Fibroblast of skin of right quadriceps (primary cell): ENCODE data around the gene TOX2.
A peak's percentile ranks its signal among the peaks of the same experiment; 100 is the strongest.

Source experiments
- DNase-seq: peaks from one replicate; pipeline ENCODE4 v3.0.0-alpha.2; 2013

Gene TOX2

GRCh38 chr20:43914311-43915210 lies at the start of gene TOX2:
Gene TOX2, plus strand, starts transcription at chr20:43914852. Its CDS starts 40 bp downstream, at chr20:43914892.
- peak; percentile 57 for DNase-seq

GRCh38 chr20:43868091-43868490 lies 46.6 kb upstream of the TOX2 start:
- no peak for DNase-seq

- peak; percentile 20 for DNase-seq
These were observed 44.2 kb upstream of the TOX2 start for GRCh38 chr20:43870484-43870883.

GRCh38 chr20:43878776-43879175 lies 35.9 kb upstream of the TOX2 start:
- DNase-seq: no peak

- DNase-seq: no peak
These were observed 20.7 kb upstream of the TOX2 start for GRCh38 chr20:43893930-43894329.

- no peak for DNase-seq
These were observed 20.2 kb upstream of the TOX2 start for GRCh38 chr20:43894491-43894890.

- peak; percentile 83 for DNase-seq
These were observed 19.4 kb upstream of the TOX2 start for GRCh38 chr20:43895235-43895634.

GRCh38 chr20:43899274-43900120 lies 15.2 kb upstream of the TOX2 start:
- DNase-seq: no peak

GRCh38 chr20:43900121-43900466 lies 14.6 kb upstream of the TOX2 start:
- DNase-seq: no peak

- no peak for DNase-seq
These were observed 14.2 kb upstream of the TOX2 start for GRCh38 chr20:43900496-43900895.

GRCh38 chr20:43901296-43901695 lies 13.4 kb upstream of the TOX2 start:
- DNase-seq: no peak

GRCh38 chr20:43903953-43904826 lies 10.5 kb upstream of the TOX2 start:
- no peak for DNase-seq

- DNase-seq: no peak
These were observed 9.8 kb upstream of the TOX2 start for GRCh38 chr20:43904827-43905177.

GRCh38 chr20:43906505-43907034 lies 8.1 kb upstream of the TOX2 start:
- DNase-seq: no peak

GRCh38 chr20:43909211-43909610 lies 5.4 kb upstream of the TOX2 start:
- no peak for DNase-seq

- DNase-seq: no peak
These were observed 4.9 kb upstream of the TOX2 start for GRCh38 chr20:43909720-43910119.

GRCh38 chr20:43910564-43910963 lies 4.1 kb upstream of the TOX2 start:
- DNase-seq: no peak

GRCh38 chr20:43911066-43911465 lies 3.6 kb upstream of the TOX2 start:
- DNase-seq: peak; percentile 69

- DNase-seq: no peak
These were observed 1.2 kb upstream of the TOX2 start for GRCh38 chr20:43913291-43914025.

GRCh38 chr20:43915211-43916072 lies 790 bp downstream of the TOX2 start:
- DNase-seq: peak; percentile 34
